Caco-2 (cell line): ENCODE data around the gene NDST4. TPM values are rescaled to one million over a fixed set of nuclear protein-coding genes. Genes with fewer than 3 reads are reported as not detected.

ENCODE experiments used
- BruUV-seq: library from RNA; stranded (reverse); fragments of 400-500 nt; replicated peaks from 2 replicates; lab custom pipeline; 2021; lab: Mats Ljungman, UMichigan
- CTCF ChIA-PET: fragments of 300-600 bp; sonication (Branson Sonifier 250); formaldehyde crosslinking; loops from one replicate; lab custom pipeline; 2022; ENCODE audit warnings: antibody characterized with exemption; lab: Charles Lee
- POLR2A ChIA-PET: fragments of 300-600 bp; sonication (Branson Sonifier 250); formaldehyde crosslinking; loops from one replicate; lab custom pipeline; 2022; ENCODE audit warnings: antibody characterized with exemption; lab: Charles Lee
- DNase-seq, 2 experiments: peaks; one replicate each; pipeline versions ENCODE4 v3.0.0 to v3.0.0-alpha.2; 2020 to 2022
- H3K27me3 ChIP-seq: replicated peaks from 2 replicates; pipeline ENCODE4 v1.6.0; 2011; ENCODE audit warnings: low read length; ENCODE audit not compliant: control insufficient read depth, insufficient read depth
- H3K36me3 ChIP-seq: 2 replicates; pipeline ENCODE4 v1.5.1; 2011; ENCODE audit warnings: low read length; ENCODE audit not compliant: control insufficient read depth, insufficient read depth
- H3K4me1 ChIP-seq: fragments of 250-450 bp; sonication (Bioruptor Pico); 2 replicates; pipeline ENCODE4 v1.5.1; 2020; ENCODE audit warnings: mild to moderate bottlenecking
- H3K4me3 ChIP-seq: 2 replicates; pipeline ENCODE4 v1.5.1; 2011; ENCODE audit warnings: low read depth, mild to moderate bottlenecking, control low read depth, low read length
- H3K9me3 ChIP-seq: fragments of 250-450 bp; sonication (Bioruptor Pico); 2 replicates; pipeline ENCODE4 v1.5.1; 2020; ENCODE audit warnings: mild to moderate bottlenecking, moderate library complexity
- H3K27ac Mint-ChIP-seq: one replicate; pipeline ENCODE4 v1.8.0; 2022; ENCODE audit warnings: mixed read lengths; ENCODE audit not compliant: unreplicated experiment
- H3K27me3 Mint-ChIP-seq: one replicate; pipeline ENCODE4 v1.8.0; 2022; ENCODE audit warnings: mixed read lengths; ENCODE audit not compliant: insufficient read depth, unreplicated experiment
- H3K36me3 Mint-ChIP-seq: one replicate; pipeline ENCODE4 v1.8.0; 2022; ENCODE audit warnings: mild to moderate bottlenecking, mixed read lengths; ENCODE audit not compliant: insufficient read depth, unreplicated experiment
- H3K4me1 Mint-ChIP-seq: one replicate; pipeline ENCODE4 v1.8.0; 2022; ENCODE audit warnings: low read depth, mixed read lengths; ENCODE audit not compliant: unreplicated experiment
- H3K4me3 Mint-ChIP-seq: one replicate; pipeline ENCODE4 v1.8.0; 2022; ENCODE audit warnings: mild to moderate bottlenecking, moderate library complexity, mixed read lengths; ENCODE audit not compliant: unreplicated experiment
- H3K9me3 Mint-ChIP-seq: one replicate; pipeline ENCODE4 v1.8.0; 2022; ENCODE audit warnings: mixed read lengths; ENCODE audit not compliant: unreplicated experiment
- intact Hi-C: fragments of 100-400 bp; cut with micrococcal nuclease; formaldehyde crosslinking; loops from one replicate; pipeline ENCODE4 v1.10.0; 2022; ENCODE audit not compliant: unreplicated experiment
- total RNA-seq: library from RNA; stranded (reverse); gene quantifications from 2 replicates; pipeline ENCODE4 v1.2.3, GENCODE V29; 2022
- TF ChIP-seq, protein P1 (sequence below), 2 experiments: fragments of 200-600 bp in 1 of 2; IDR thresholded peaks; 1 replicate in 1 of 2; 2 replicates in 1 of 2; pipeline versions ENCODE4 v1.5.1 to v1.8.0; 2011 to 2022; ENCODE audit warnings: antibody characterized with exemption in 1 of 2, control low read depth in 1 of 2, inconsistent platforms in 1 of 2, low read depth in 1 of 2, low read length in 1 of 2, mild to moderate bottlenecking in 1 of 2, moderate library complexity in 1 of 2; ENCODE audit not compliant: insufficient read depth in 1 of 2, severe bottlenecking in 1 of 2, unreplicated experiment in 1 of 2

NDST4 gene
- total RNA-seq, 1 experiment from 2014 or later = 4.4 TPM

DNA sequence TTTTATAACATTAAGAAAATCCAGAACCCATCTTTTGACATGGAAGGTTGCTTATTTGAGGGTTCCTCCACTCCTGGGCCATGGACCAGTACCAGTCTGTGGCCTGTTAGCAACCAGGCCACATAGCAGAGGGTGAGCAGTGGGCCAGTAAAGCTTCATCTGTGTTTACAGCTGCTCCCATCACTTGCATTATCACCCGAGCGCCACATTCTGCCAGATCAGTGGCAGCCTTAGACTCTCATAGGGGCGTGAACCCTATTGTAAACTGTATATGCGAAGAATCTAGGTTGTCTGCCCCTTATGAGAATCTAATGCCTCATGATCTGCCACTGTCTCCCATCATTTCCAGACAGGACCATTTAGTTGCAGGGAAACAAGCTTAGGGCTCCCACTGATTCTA lies 58.6 kb downstream of the NDST4 start:
- Histone ChIP-seq H3K4me3 (no peak overlapping the region), H3K36me3 (no peaks in the 10 kb centered on the region), H3K27me3 (no peaks in the 10 kb centered on the region), H3K9me3 (no peaks in the 10 kb centered on the region), H3K4me1 (no peaks in the 10 kb centered on the region)
- H3K4me1 Mint-ChIP-seq = no peaks in the 10 kb centered on the region
- no peaks in the 10 kb centered on the region for H3K36me3 Mint-ChIP-seq
- no TSS peak for BruUV-seq
- no peak overlapping the region for H3K4me3 Mint-ChIP-seq
- ChIA-PET CTCF (no interaction called here), POLR2A (no interaction called here)
- no peak overlapping the region for H3K27ac Mint-ChIP-seq
- no peak for DNase-seq
- TF ChIP-seq, protein P1, sequence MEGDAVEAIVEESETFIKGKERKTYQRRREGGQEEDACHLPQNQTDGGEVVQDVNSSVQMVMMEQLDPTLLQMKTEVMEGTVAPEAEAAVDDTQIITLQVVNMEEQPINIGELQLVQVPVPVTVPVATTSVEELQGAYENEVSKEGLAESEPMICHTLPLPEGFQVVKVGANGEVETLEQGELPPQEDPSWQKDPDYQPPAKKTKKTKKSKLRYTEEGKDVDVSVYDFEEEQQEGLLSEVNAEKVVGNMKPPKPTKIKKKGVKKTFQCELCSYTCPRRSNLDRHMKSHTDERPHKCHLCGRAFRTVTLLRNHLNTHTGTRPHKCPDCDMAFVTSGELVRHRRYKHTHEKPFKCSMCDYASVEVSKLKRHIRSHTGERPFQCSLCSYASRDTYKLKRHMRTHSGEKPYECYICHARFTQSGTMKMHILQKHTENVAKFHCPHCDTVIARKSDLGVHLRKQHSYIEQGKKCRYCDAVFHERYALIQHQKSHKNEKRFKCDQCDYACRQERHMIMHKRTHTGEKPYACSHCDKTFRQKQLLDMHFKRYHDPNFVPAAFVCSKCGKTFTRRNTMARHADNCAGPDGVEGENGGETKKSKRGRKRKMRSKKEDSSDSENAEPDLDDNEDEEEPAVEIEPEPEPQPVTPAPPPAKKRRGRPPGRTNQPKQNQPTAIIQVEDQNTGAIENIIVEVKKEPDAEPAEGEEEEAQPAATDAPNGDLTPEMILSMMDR (IDR thresholded peaks at IDR 0.05; ENCODE audit: insufficient read depth in 1 of 2, low read depth in 1 of 2, low read length in 1 of 2, severe bottlenecking in 1 of 2, unreplicated experiment in 1 of 2) = no peak
- peaks cover 5% of the 10 kb centered on the region for H3K27me3 Mint-ChIP-seq
- H3K9me3 Mint-ChIP-seq = no peaks in the 10 kb centered on the region
- intact Hi-C loops = no loop called here

DNA sequence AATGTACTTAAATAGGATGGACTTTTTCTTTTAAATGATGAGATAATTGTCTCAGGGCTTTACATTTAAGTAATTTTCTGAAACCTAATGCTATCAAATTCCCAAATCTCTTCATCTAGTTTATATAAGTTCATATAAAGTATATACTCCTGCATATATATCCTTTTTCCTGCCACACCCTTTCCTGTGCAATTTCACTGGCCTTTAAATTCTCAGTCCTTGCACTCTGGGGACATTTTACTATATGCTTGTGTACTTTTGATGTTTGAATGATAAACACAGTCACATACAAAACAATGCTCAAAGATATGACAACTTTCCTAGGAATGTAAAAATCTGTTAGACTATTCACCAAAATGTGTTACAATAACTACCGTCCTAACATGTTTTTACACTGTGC lies 60.1 kb downstream of the NDST4 start:
- CTCF ChIA-PET = no interaction called here
- H3K27me3 ChIP-seq = no peaks in the 10 kb centered on the region
- intact Hi-C loops = no loop called here
- no peaks in the 10 kb centered on the region for H3K4me1 Mint-ChIP-seq
- no peak for DNase-seq
- H3K4me1 ChIP-seq = no peaks in the 10 kb centered on the region
- H3K4me3 Mint-ChIP-seq = no peak overlapping the region
- H3K9me3 ChIP-seq = no peaks in the 10 kb centered on the region
- no peak overlapping the region for H3K27ac Mint-ChIP-seq
- no TSS peak for BruUV-seq
- H3K36me3 ChIP-seq = no peaks in the 10 kb centered on the region
- no peaks in the 10 kb centered on the region for H3K36me3 Mint-ChIP-seq
- peaks cover 3% of the 10 kb centered on the region for H3K27me3 Mint-ChIP-seq
- POLR2A ChIA-PET = no interaction called here
- TF ChIP-seq, protein P1 (IDR thresholded peaks at IDR 0.05; ENCODE audit: insufficient read depth in 1 of 2, low read depth in 1 of 2, low read length in 1 of 2, severe bottlenecking in 1 of 2, unreplicated experiment in 1 of 2) = no peak
- H3K4me3 ChIP-seq = no peak overlapping the region
- H3K9me3 Mint-ChIP-seq = no peaks in the 10 kb centered on the region

DNA sequence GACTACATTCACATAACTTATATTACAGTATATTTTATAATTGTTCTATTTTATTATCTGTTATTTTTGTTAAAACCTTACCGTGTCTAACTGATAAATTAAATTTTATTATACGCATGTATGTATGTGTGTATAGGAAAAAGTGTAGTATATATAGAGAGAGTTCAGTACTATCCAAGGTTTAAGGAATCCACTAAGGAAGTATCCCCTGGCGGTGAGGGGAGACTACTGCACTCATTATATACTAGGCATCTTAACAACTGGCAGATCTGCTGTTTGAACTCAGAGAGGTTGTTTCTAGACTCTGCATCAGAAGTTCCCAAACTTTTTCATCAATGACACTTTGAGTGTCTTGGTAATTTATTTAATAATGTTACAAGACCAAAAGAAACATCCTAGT lies 70.9 kb downstream of the NDST4 start:
- DNase-seq = peak in 1 of 2 experiments; percentile 11
- Mint-ChIP-seq H3K4me3 (no peak overlapping the region), H3K27me3 (peaks cover 4% of the 10 kb centered on the region), H3K27ac (no peak overlapping the region), H3K4me1 (no peaks in the 10 kb centered on the region), H3K9me3 (no peaks in the 10 kb centered on the region), H3K36me3 (no peaks in the 10 kb centered on the region)
- CTCF ChIA-PET = no interaction called here
- intact Hi-C loops = no loop called here
- no peak overlapping the region for H3K4me3 ChIP-seq
- POLR2A ChIA-PET = no interaction called here
- H3K36me3 ChIP-seq = no peaks in the 10 kb centered on the region
- H3K9me3 ChIP-seq = no peaks in the 10 kb centered on the region
- no peaks in the 10 kb centered on the region for H3K4me1 ChIP-seq
- BruUV-seq = no TSS peak
- no peaks in the 10 kb centered on the region for H3K27me3 ChIP-seq
- TF ChIP-seq, protein P1 (IDR thresholded peaks at IDR 0.05; ENCODE audit: insufficient read depth in 1 of 2, low read depth in 1 of 2, low read length in 1 of 2, severe bottlenecking in 1 of 2, unreplicated experiment in 1 of 2) = peak; percentile 25 to 54
